Smooth muscle cell (in vitro differentiated cells): Measurements from ENCODE around the gene DVL3. TPM values are rescaled to one million over a fixed set of nuclear protein-coding genes. Genes with fewer than 3 reads are reported as not detected.

Experiments
- DNase-seq: peaks from one replicate; lab custom pipeline; 2025; ENCODE audit not compliant: unreplicated experiment; lab: John Stamatoyannopoulos, UW
- H2AFZ ChIP-seq: fragments of 200-600 bp; sonication (generic); 2 replicates; pipeline ENCODE4 v1.6.0; 2016; ENCODE audit warnings: antibody characterized with exemption, low read depth, mild to moderate bottlenecking
- H3F3A ChIP-seq: fragments of 200-600 bp; sonication (generic); 2 replicates; pipeline ENCODE4 v1.6.0; 2017; ENCODE audit warnings: antibody characterized with exemption, low read depth
- H3K27ac ChIP-seq: fragments of 200-600 bp; sonication (generic); 2 replicates; pipeline ENCODE4 v1.5.1; 2016; ENCODE audit warnings: low read depth, mild to moderate bottlenecking
- H3K27me3 ChIP-seq: fragments of 200-600 bp; sonication (generic); 2 replicates; pipeline ENCODE4 v1.6.1; 2016; ENCODE audit warnings: low read depth, mild to moderate bottlenecking
- H3K36me3 ChIP-seq: fragments of 200-600 bp; sonication (generic); 2 replicates; pipeline ENCODE4 v1.5.1; 2016; ENCODE audit warnings: low read depth
- H3K4me1 ChIP-seq: fragments of 200-600 bp; sonication (generic); 2 replicates; pipeline ENCODE4 v1.5.1; 2016; ENCODE audit warnings: low read depth
- H3K4me2 ChIP-seq: fragments of 200-600 bp; sonication (generic); 2 replicates; pipeline ENCODE4 v1.6.0; 2016; ENCODE audit warnings: mild to moderate bottlenecking
- H3K4me3 ChIP-seq: fragments of 200-600 bp; sonication (generic); 2 replicates; pipeline ENCODE4 v1.5.1; 2016; ENCODE audit warnings: mild to moderate bottlenecking
- H3K79me2 ChIP-seq: fragments of 200-600 bp; sonication (generic); 2 replicates; pipeline ENCODE4 v1.6.0; 2016; ENCODE audit warnings: low read depth, mild to moderate bottlenecking
- H3K9ac ChIP-seq: fragments of 200-600 bp; sonication (generic); 2 replicates; pipeline ENCODE4 v1.6.0; 2016; ENCODE audit warnings: low read depth
- H3K9me3 ChIP-seq: fragments of 200-600 bp; sonication (generic); replicated peaks from 2 replicates; pipeline ENCODE4 v1.5.1; 2016; ENCODE audit warnings: low read depth
- H4K20me1 ChIP-seq: fragments of 200-600 bp; sonication (generic); 2 replicates; pipeline ENCODE4 v1.6.0; 2016; ENCODE audit warnings: low read depth
- CTCF ChIP-seq: fragments of 200-600 bp; sonication (generic); IDR thresholded peaks from 2 replicates; pipeline ENCODE4 v1.5.1; 2017; ENCODE audit warnings: borderline replicate concordance, mild to moderate bottlenecking, antibody characterized with exemption; ENCODE audit not compliant: insufficient read depth, poor library complexity, severe bottlenecking
- WGBS: methylation state at CpG from one replicate; pipeline ENCODE4 v1.1.7; 2016; ENCODE audit warnings: low lambda C conversion rate; 5-methylcytosine and 5-hydroxymethylcytosine counted together
- polyA plus RNA-seq: library from polyadenylated mRNA; unstranded; fragments of >200 nt; fragmentation: Nextera tagmentation; extraction: Ambion mirVana; gene quantifications from 2 replicates; pipeline ENCODE4 v1.2.1, GENCODE V29; 2016
- total RNA-seq: library from RNA; depleted of rRNA; stranded (reverse); fragments of >200 nt; gene quantifications from 2 replicates; pipeline ENCODE4 v1.2.3, GENCODE V29; 2014

Gene DVL3
- total and polyA plus RNA-seq, 2 experiments from 2014 or later: 42.5 to 87.7 TPM

DNA sequence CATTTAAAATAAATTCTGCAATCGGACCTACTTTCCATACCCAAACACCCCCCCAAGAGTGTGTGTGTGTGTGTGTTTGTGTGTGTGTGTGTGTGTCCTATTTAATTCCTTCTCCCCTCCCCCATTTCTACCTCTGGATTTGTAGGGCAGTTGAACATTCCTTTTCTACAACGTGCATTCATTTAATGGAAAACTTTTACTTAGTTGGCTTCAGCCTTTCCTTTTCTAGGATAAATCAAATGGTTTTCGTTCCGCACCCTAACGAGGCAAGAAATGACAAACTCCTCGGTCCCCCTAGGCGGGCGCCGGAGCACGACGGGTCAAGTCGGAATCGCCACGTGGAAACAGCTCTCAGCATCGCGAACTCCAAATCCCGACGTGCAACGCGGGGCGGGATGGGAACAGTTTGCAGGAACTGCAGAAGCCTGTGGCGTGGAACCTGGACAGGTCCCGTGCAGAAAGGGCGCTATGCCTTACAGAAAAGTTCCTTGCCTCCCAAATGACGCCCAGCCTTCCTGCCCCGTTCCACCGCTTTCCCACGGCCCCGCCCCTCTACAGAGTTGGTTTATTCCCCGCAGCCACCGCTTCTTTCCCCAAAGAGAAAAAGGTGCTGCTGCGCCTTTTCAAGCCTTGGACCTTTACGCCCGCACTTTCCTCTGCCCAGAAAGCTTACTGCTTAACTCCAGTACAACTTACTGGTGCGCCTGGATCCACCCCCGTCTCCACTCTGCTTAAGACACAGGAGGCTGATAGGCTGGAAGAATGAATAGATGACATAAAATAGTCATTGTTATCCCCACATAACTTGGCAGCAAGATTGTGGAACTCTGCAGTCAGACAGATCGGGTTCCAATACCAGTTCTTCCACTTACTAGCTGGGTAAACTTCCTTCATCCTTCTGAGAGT is 21.1 kb upstream of the DVL3 start:
- Histone ChIP-seq H3K4me2 (peak overlapping the region; percentile 86), H3K4me3 (peak overlapping the region; percentile 81), H2AFZ (peak overlapping the region; percentile 97), H3K9ac (no peak overlapping the region), H3K79me2 (peaks cover 36% of the 10 kb centered on the region), H3F3A (peaks cover 7% of the 10 kb centered on the region), H3K27me3 (no peaks in the 10 kb centered on the region), H3K27ac (peak overlapping the region; percentile 21), H3K9me3 (no peaks in the 10 kb centered on the region), H4K20me1 (peaks cover 8% of the 10 kb centered on the region), H3K4me1 (peaks cover 11% of the 10 kb centered on the region), H3K36me3 (no peaks in the 10 kb centered on the region)
- 1% methylated on average over 37 of the region's 37 CpGs for WGBS
- TF ChIP-seq CTCF: no peak
- peak; percentile 31 for DNase-seq

DNA sequence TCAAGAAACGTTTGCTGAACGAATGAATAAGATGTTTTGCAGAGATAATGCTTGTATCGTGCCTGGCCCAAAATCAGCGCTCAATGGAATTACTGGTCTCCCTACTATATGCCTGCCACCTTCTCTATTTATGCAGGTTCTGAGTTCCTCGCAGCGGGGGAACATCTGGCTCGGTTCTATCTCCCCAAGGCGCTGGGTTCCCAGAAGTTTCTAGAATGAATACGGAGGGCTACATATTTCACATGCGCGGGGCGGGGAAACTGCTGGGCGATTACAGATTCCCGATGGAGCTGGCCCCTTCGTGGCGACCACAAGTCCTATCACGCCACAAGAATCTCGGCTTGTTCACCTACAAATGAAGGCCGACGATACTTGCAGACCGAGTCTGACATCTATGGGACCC is 20.4 kb upstream of the DVL3 start:
- H3K4me1 ChIP-seq: peaks cover 11% of the 10 kb centered on the region

DNA sequence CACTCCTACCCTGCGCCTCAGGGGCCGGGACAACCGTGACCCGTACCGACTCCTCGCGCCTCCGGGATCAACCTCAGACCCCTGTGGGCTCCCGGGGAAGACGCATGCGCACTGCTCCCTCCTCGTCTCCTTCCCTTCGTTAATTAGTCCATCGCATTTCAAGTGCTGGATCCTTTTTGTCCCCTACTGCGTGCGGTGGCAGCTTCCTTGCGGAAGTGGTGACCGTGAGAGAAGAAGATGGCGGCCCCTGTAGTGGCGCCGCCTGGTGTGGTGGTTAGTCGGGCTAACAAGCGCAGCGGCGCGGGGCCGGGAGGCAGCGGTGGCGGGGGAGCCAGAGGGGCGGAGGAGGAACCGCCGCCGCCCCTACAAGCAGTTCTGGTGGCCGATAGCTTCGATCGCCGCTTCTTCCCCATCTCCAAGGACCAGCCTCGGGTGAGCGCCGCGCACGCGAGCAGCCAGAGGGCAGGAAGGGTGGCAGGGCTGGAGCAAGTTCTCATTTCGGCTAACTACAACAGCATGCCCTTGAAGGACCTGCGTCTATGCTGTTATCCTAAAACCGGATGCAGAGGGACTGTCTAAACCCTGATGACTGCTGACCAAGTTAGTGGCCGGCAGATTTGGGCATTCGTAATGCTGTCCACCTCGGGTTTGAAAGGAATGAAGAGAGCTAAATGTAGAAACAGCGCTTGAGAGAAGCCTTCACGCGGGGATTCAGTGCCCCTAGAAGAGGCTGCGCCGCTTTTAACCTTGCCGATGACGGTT is 19.8 kb upstream of the DVL3 start, which contains the start of gene EIF2B5:
TSS of gene EIF2B5 (plus strand) at position 210 of the 762 bp plus-strand sequence. CDS start at position 238, 28 bp downstream.
- H3K27ac ChIP-seq: peak within 1 kb of the TSS; percentile 21
- peak within 1 kb of the TSS; percentile 97 for H2AFZ ChIP-seq
- peak within 1 kb of the TSS; percentile 82 for H3K9ac ChIP-seq
- peak; percentile 35 for TF ChIP-seq CTCF
- peak; percentile 75 for DNase-seq
- H4K20me1 ChIP-seq: peaks cover 8% of the 10 kb centered on the region
- no peaks in the 10 kb centered on the region for H3K36me3 ChIP-seq
- H3K4me3 ChIP-seq: peak within 1 kb of the TSS; percentile 81
- no peaks in the 10 kb centered on the region for H3K9me3 ChIP-seq
- no peaks in the 10 kb centered on the region for H3K27me3 ChIP-seq
- H3K79me2 ChIP-seq: peaks cover 46% of the 10 kb centered on the region
- WGBS: 1% methylated on average over 53 of the region's 56 CpGs
- H3K4me1 ChIP-seq: peaks cover 11% of the 10 kb centered on the region
- H3F3A ChIP-seq: peaks cover 7% of the 10 kb centered on the region
- H3K4me2 ChIP-seq: peak within 1 kb of the TSS; percentile 86

More for the DNA sequence above, 20.4 kb upstream of the DVL3 start:
- under 1% methylated on average over 21 of the region's 21 CpGs for WGBS
- H3K9me3 ChIP-seq: no peaks in the 10 kb centered on the region
- H2AFZ ChIP-seq: peak overlapping the region; percentile 97
- TF ChIP-seq CTCF: no peak
- H3K79me2 ChIP-seq: peaks cover 42% of the 10 kb centered on the region
- H4K20me1 ChIP-seq: peaks cover 8% of the 10 kb centered on the region
- no peaks in the 10 kb centered on the region for H3K36me3 ChIP-seq
- peaks cover 7% of the 10 kb centered on the region for H3F3A ChIP-seq
- peak overlapping the region; percentile 81 for H3K4me3 ChIP-seq
- no peak for DNase-seq
- peak overlapping the region; percentile 82 for H3K9ac ChIP-seq
- peak overlapping the region; percentile 21 for H3K27ac ChIP-seq
- no peaks in the 10 kb centered on the region for H3K27me3 ChIP-seq
- H3K4me2 ChIP-seq: peak overlapping the region; percentile 86
